T-cell (primary cell): ENCODE results near the gene XIRP1. TPM values are rescaled to one million over a fixed set of nuclear protein-coding genes. Genes with fewer than 3 reads are reported as not detected.

Source experiments
- ATAC-seq, 4 experiments: fragments of 200-7000 bp in 3 of 4; fragments of 150-1000 bp in 1 of 4; cut with Tn5 transposase; replicated peaks in 1 of 4; 1 replicate in 3 of 4; 2 replicates in 1 of 4; pipeline ENCODE4 v1.10.0; 2021; ENCODE audit warnings: moderate library complexity in 3 of 4, mild to moderate bottlenecking in 2 of 4, moderate number of reproducible peaks in 1 of 4
- CTCF ChIA-PET, 2 donors: fragments of 300-600 bp; sonication (Branson Sonifier 250); formaldehyde crosslinking; loops; one replicate each; lab custom pipeline; 2022; ENCODE audit warnings: antibody characterized with exemption in 2 of 2; lab: Charles Lee
- POLR2A ChIA-PET, 2 donors: fragments of 300-600 bp; sonication (Branson Sonifier 250); formaldehyde crosslinking; loops; one replicate each; lab custom pipeline; 2022; ENCODE audit warnings: antibody characterized with exemption in 2 of 2; lab: Charles Lee
- DNase-seq, 35 experiments: peaks; one replicate each; pipeline versions ENCODE4 v3.0.0 to v3.0.0-alpha.2; 2013 to 2023
- H3K27ac ChIP-seq: one replicate; pipeline ENCODE4 v1.5.1; 2013; ENCODE audit warnings: low read length
- H3K27me3 ChIP-seq, 2 experiments: replicated peaks in 1 of 2; 1 replicate in 1 of 2; 2 replicates in 1 of 2; pipeline versions ENCODE4 v1.6.1 to v1.7.0; 2013; ENCODE audit warnings: low read length in 1 of 2, mixed read lengths in 1 of 2; ENCODE audit not compliant: control insufficient read depth in 2 of 2, insufficient read depth in 2 of 2; ENCODE audit errors: extremely low read depth in 1 of 2
- H3K36me3 ChIP-seq, 2 donors: 1 replicate in 1 of 2; 2 replicates in 1 of 2; pipeline versions ENCODE4 v1.6.1 to v1.7.0; 2013; ENCODE audit warnings: low read length in 1 of 2; ENCODE audit not compliant: control insufficient read depth in 2 of 2, insufficient read depth in 1 of 2; ENCODE audit errors: extremely low read depth in 1 of 2
- H3K4me1 ChIP-seq, 2 experiments: 1 replicate in 1 of 2; 2 replicates in 1 of 2; pipeline versions ENCODE4 v1.6.1 to v1.7.0; 2013; ENCODE audit warnings: low read length in 2 of 2, mixed read lengths in 1 of 2; ENCODE audit not compliant: insufficient read depth in 2 of 2, control insufficient read depth in 1 of 2; ENCODE audit errors: extremely low read depth in 1 of 2
- H3K4me3 ChIP-seq, 2 donors: 1 replicate in 1 of 2; 2 replicates in 1 of 2; pipeline versions ENCODE4 v1.5.1 to v1.7.0; 2013; ENCODE audit warnings: mild to moderate bottlenecking in 2 of 2, low read length in 1 of 2, moderate library complexity in 1 of 2; ENCODE audit not compliant: control insufficient read depth in 1 of 2; ENCODE audit errors: extremely low read depth in 1 of 2
- H3K9me3 ChIP-seq: 2 replicates; pipeline ENCODE4 v1.7.0; 2013
- H3K27ac Mint-ChIP-seq, 2 donors: one replicate each; pipeline ENCODE4 v1.8.0; 2020 to 2021; ENCODE audit warnings: mild to moderate bottlenecking in 2 of 2, mixed read lengths in 2 of 2
- H3K27me3 Mint-ChIP-seq, 2 donors: one replicate each; pipeline ENCODE4 v1.8.0; 2021 to 2022; ENCODE audit warnings: mixed read lengths in 2 of 2
- H3K36me3 Mint-ChIP-seq: one replicate; pipeline ENCODE4 v1.8.0; 2021; ENCODE audit warnings: mixed read lengths
- H3K4me1 Mint-ChIP-seq, 3 donors: one replicate each; pipeline ENCODE4 v1.8.0; 2020 to 2022; ENCODE audit warnings: mixed read lengths in 3 of 3, mild to moderate bottlenecking in 1 of 3
- H3K4me3 Mint-ChIP-seq, 3 donors: one replicate each; pipeline ENCODE4 v1.8.0; 2020 to 2022; ENCODE audit warnings: mild to moderate bottlenecking in 3 of 3, mixed read lengths in 3 of 3, moderate library complexity in 3 of 3
- H3K9me3 Mint-ChIP-seq, 3 donors: one replicate each; pipeline ENCODE4 v1.8.0; 2020 to 2022; ENCODE audit warnings: mixed read lengths in 3 of 3
- WGBS: methylation state at CpG from one replicate; pipeline ENCODE4 v1.1.5; 2013; ENCODE audit warnings: missing lambda C conversion rate; ENCODE audit not compliant: insufficient coverage; 5-methylcytosine and 5-hydroxymethylcytosine counted together
- total RNA-seq, 35 experiments: library from RNA in 6 of 35; stranded (reverse) in 6 of 35; fragments of 120-200 nt in 1 of 35; gene quantifications; one replicate each; pipeline versions ENCODE4 v1.2.1 to v1.2.4 and lab custom pipeline; 2013 to 2026

XIRP1 gene
- total RNA-seq, 5 donors from 2014 or later (not counting 1 experiment from before 2014, with no cell fraction given): not detected

DNA sequence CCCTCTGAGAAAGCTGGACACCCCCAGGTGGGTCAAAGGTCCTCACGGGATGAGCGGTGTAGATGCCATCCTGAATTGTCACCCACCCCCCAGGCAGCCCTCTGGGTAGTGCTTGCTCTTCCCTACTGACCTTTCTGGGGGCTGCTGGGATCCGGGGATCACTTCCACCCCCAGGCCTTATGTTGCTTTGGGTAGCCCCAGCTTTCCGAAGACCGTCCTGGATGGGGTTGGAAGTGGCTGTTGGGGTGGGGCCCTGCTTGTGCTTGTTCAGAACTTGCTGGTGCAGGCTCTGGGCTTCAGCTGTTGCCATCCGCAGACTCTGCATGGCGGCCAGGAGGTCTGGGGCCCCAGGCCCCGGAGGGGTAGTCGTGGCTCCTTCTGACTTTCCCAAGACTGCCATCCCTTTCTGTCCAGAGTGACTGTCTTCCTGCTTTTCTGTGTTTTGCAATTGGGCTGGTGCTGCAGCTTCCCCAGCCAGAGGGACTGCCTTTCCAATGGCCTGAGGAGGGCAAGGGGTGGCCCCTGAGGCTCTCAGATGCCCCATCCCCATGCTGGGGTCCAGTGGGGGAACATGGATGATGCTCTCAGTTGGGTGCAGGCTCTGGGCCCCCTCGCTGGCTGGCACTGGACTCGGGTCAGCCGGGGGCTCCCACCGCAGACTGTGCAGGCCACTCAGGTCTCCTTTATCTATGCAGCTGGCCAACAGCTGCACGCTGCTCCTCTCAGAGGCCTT is 6.3 kb downstream of the XIRP1 start:
- ATAC-seq: no peak
- no peak overlapping the region for H3K4me3 ChIP-seq
- no peak overlapping the region for H3K27ac ChIP-seq
- 90% methylated on average over 13 of the region's 14 CpGs for WGBS
- CTCF ChIA-PET: interaction anchor here (1.0 to 2.3 kb wide), 5 partner anchors 88 to 105 kb away, joined by 3 to 6 read pairs (median 4); no protein-coding TSS in a partner anchor
- Mint-ChIP-seq H3K9me3 (no peaks in the 10 kb centered on the region), H3K36me3 (no peaks in the 10 kb centered on the region), H3K27me3 (no peaks in the 10 kb centered on the region), H3K27ac (no peak overlapping the region), H3K4me3 (no peak overlapping the region), H3K4me1 (peaks cover 9 to 11% (median 11%) of the 10 kb centered on the region in 3 donors)
- H3K36me3 ChIP-seq: no peaks in the 10 kb centered on the region
- no peaks in the 10 kb centered on the region for H3K27me3 ChIP-seq
- peaks cover 0 to 17% of the 10 kb centered on the region in 2 experiments for H3K4me1 ChIP-seq
- POLR2A ChIA-PET: interaction anchor here in 1 of 2 donors (1.1 kb wide), 1 partner anchor 44 kb away, joined by 3 read pairs; no protein-coding TSS in a partner anchor
- no peaks in the 10 kb centered on the region for H3K9me3 ChIP-seq
- DNase-seq: no peak

DNA sequence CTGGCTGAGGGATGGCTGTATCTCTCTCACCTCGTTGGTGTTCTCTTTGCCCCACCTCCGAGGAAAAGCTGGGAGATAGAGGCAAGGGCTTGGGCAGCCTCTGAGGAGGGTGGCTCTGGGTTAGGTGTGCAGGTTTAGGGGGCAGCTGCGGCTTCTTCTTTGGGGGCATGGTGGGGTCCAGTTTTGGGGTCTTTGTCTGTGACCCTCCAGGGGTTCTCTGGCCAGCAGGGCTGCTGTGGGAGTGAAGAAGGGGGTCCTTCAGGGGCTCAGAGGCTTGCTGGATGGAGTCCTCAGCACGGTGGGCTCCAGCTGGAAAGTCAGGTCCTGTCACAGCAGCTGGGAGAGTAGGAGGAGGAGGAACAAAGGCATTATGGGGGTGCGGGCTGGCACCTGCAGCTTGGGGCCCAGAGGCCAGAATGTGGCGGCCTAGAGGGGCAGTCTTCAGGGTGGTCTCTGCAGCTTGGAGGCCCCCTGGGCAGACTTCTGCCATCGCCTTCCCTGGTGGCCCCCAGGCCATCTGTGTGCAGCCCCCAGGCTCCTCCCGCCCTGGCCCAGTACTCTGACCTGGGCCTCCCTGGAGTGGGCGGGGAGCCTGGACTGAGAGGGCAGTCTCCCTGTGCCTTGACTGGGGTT is 7.0 kb downstream of the XIRP1 start:
- POLR2A ChIA-PET: no interaction called here
- Mint-ChIP-seq H3K27ac (no peak overlapping the region), H3K4me3 (no peak overlapping the region), H3K9me3 (no peaks in the 10 kb centered on the region), H3K36me3 (no peaks in the 10 kb centered on the region), H3K27me3 (no peaks in the 10 kb centered on the region), H3K4me1 (peaks cover 13 to 16% (median 15%) of the 10 kb centered on the region in 3 donors)
- CTCF ChIA-PET: interaction anchor here (0.7 to 2.3 kb wide), 5 partner anchors 14 to 106 kb away, joined by 3 to 6 read pairs (median 3); no protein-coding TSS in a partner anchor
- ATAC-seq (no peak), DNase-seq (no peak)
- Histone ChIP-seq H3K36me3 (no peaks in the 10 kb centered on the region), H3K4me1 (peaks cover 2 to 17% of the 10 kb centered on the region in 2 experiments), H3K27ac (no peak overlapping the region), H3K27me3 (no peaks in the 10 kb centered on the region), H3K9me3 (no peaks in the 10 kb centered on the region), H3K4me3 (no peak overlapping the region)
- 97% methylated on average over 9 of the region's 9 CpGs for WGBS

DNA sequence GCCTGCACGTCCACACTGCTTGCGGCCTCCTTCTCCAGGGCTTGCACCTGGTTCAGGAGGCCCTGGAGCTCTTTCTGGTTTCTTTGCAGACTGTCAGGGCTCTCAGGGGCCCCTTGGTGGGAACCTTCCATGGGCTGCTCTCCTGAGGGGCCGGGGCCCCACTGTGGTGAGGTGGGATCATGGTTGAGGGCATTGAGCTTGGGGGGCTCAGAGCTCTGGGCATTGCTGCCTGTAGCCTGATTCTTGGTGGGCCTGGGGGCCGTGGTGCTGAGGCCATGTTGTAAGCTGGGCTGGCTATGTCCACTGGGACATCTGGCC is 7.5 kb downstream of the XIRP1 start:
- POLR2A ChIA-PET: no interaction called here
- no peak overlapping the region for H3K4me3 ChIP-seq

DNA sequence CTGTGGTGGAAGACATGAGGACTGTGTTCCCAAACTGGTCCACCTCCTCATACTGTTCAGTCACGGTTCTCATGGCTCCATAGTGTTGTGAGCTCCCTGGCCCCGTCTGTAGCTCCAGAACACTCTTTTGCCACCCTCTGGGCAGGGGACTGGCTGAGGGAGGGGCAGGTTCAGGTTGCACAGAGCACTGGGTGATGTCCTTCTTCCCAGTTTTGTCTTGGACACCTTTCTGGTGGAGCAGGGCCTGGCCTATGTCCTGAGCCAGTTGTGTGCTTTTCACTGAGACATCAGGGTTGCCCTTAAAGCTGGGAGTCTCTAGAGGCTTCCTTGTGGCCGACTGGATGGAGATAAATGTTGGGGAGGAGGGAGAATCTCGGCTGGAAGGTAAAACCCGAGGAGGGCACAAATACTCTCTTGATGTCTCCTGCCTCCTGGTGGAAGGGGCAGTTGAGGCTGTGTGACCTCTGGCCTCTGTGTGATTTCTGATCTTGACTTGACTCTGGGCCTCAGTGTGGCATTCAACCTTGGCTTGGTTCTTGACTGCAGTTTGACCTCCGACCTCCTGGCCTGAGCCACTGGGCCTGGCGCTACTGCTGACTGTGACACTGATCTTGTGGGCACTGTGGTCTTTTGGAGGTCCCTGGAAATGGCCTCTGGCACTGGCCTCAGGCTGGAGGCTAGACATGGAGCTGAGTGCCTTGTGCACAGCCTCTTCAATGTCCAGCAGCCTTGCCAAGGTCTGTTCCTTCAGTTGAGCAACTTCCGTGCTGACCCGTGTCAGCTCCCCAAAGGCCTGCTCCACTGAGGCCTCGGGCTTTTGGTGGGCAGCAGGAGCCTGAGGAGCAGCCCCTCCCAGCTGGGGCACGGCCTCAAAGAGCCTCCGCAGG is 8.1 kb downstream of the XIRP1 start:
- peaks cover 12 to 19% of the 10 kb centered on the region in 2 experiments for H3K4me1 ChIP-seq
- ATAC-seq (no peak), DNase-seq (no peak)
- 85% methylated on average over 11 of the region's 12 CpGs for WGBS
- Mint-ChIP-seq H3K9me3 (no peaks in the 10 kb centered on the region), H3K36me3 (no peaks in the 10 kb centered on the region), H3K4me3 (no peak overlapping the region), H3K4me1 (peaks cover 19 to 20% (median 20%) of the 10 kb centered on the region in 3 donors), H3K27ac (peak overlapping the region; percentile 44 to 46), H3K27me3 (no peaks in the 10 kb centered on the region)
- H3K27me3 ChIP-seq: no peaks in the 10 kb centered on the region
- no peak overlapping the region for H3K4me3 ChIP-seq
- no peak overlapping the region for H3K27ac ChIP-seq
- H3K9me3 ChIP-seq: no peaks in the 10 kb centered on the region
- CTCF ChIA-PET: interaction anchor here in 1 of 2 donors (0.6 to 1.3 kb wide), 2 partner anchors 104 to 196 kb away, joined by 3 read pairs; no protein-coding TSS in a partner anchor
- POLR2A ChIA-PET: interaction anchor here in 1 of 2 donors (0.5 kb wide), 1 partner anchor 45 kb away, joined by 3 read pairs; no protein-coding TSS in a partner anchor
- no peaks in the 10 kb centered on the region for H3K36me3 ChIP-seq

More for the DNA sequence above, 7.5 kb downstream of the XIRP1 start:
- WGBS: 79% methylated on average over 4 of the region's 4 CpGs
- CTCF ChIA-PET: interaction anchor here (0.6 to 2.3 kb wide), 5 partner anchors 13 to 196 kb away, joined by 3 to 6 read pairs (median 3); no protein-coding TSS in a partner anchor
- H3K27me3 ChIP-seq: no peaks in the 10 kb centered on the region
- no peak overlapping the region for H3K27ac ChIP-seq
- H3K27me3 Mint-ChIP-seq: no peaks in the 10 kb centered on the region
- peaks cover 7 to 17% of the 10 kb centered on the region in 2 experiments for H3K4me1 ChIP-seq
- no peak overlapping the region for H3K4me3 Mint-ChIP-seq
- H3K36me3 Mint-ChIP-seq: no peaks in the 10 kb centered on the region
- no peaks in the 10 kb centered on the region for H3K9me3 Mint-ChIP-seq
- H3K36me3 ChIP-seq: no peaks in the 10 kb centered on the region
- peaks cover 16 to 20% (median 19%) of the 10 kb centered on the region in 3 donors for H3K4me1 Mint-ChIP-seq
- DNase-seq (no peak), ATAC-seq (no peak)
- H3K27ac Mint-ChIP-seq: no peak overlapping the region
- H3K9me3 ChIP-seq: no peaks in the 10 kb centered on the region

DNA sequence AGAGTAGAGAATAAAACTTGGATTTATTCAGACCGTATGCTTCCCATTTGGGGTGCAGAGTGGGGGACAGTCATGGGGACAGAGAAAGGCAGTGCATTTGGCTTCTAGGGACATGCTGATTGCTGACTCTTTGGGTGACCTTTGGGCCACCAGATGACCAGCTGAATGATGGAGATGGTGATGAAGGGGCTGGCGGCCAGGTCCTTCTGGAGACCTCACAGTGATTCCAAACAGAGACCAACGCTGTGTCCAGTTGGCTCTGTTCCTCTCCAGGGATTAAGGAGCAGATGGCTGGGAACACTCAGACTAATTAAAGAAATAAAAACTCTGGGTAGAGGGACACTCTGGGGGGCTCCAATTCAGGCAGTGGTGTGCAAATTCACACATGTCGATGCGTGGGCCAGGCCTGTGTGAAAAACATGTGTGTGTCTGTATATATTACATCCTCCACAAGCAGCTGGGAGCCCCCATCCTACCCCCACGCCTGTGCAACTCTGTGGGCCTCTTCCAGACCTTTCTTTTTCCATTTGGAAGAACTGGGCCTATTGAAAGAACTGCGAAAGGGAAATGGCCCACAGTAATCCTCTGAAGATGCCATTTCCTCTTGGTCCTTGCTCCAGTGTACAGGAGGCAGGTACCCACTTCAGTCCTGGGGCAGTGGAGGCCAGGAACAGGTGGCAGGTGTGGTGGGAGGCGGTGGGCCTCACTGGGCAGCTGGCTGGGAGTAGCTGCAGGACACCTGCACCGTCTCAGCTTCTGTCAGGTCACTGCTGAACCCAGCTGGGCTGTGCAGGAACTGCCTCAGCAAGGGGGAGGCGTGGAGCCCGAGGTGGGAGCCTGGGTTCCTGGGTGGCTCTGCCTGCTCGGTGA is 8.9 kb downstream of the XIRP1 start:
- Histone ChIP-seq H3K4me3 (no peak overlapping the region), H3K27ac (no peak overlapping the region), H3K27me3 (no peaks in the 10 kb centered on the region), H3K4me1 (peaks cover 16 to 28% of the 10 kb centered on the region in 2 experiments), H3K9me3 (no peaks in the 10 kb centered on the region), H3K36me3 (no peaks in the 10 kb centered on the region)
- no peaks in the 10 kb centered on the region for H3K27me3 Mint-ChIP-seq
- CTCF ChIA-PET: no interaction called here
- H3K27ac Mint-ChIP-seq: peak overlapping the region in 1 of 2 donors; percentile 45
- no peaks in the 10 kb centered on the region for H3K9me3 Mint-ChIP-seq
- ATAC-seq: no peak
- POLR2A ChIA-PET: no interaction called here
- WGBS: 66% methylated on average over 6 of the region's 12 CpGs
- H3K36me3 Mint-ChIP-seq: no peaks in the 10 kb centered on the region
- H3K4me1 Mint-ChIP-seq: peaks cover 28 to 29% (median 29%) of the 10 kb centered on the region in 3 donors
- no peak for DNase-seq
- no peak overlapping the region for H3K4me3 Mint-ChIP-seq
